HG02938 (cell line): Measurements from ENCODE around the gene YAP1.
"Not testable (repeated sequence)": the region's sequence is repeated elsewhere in the genome, so short reads cannot be mapped to it uniquely, and the experiment has no call there.

Source experiments
- ATAC-seq: cut with Tn5 transposase; IDR thresholded peaks from one replicate; pipeline ENCODE4 v1.9.1; 2021; ENCODE audit warnings: mild to moderate bottlenecking, moderate library complexity; ENCODE audit not compliant: unreplicated experiment

YAP1 gene

GRCh38 chr11:102237096-102237735, 127.0 kb downstream of the YAP1 start:
- no peak for ATAC-seq

DNA sequence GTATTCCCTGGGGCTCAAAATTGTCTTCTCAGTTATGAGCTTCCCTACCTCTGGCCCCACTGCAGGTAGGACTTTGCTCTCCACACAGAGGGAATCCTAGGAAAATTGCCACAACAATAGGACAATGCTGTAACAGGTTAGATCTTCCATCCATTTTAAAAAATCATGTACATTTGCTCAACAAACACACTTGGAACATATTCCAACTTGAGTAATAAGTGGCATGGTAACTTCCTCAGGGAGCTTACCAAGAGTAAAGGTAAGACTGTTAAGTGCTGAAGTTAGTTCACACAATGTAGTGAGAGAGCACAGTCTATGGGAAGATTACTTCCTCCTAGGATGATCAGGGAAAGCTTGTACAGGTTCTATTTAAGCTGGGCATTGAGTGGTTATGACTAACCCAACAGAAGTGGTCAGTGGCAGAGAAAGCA, 128.2 kb downstream of the YAP1 start:
- no peak for ATAC-seq

DNA sequence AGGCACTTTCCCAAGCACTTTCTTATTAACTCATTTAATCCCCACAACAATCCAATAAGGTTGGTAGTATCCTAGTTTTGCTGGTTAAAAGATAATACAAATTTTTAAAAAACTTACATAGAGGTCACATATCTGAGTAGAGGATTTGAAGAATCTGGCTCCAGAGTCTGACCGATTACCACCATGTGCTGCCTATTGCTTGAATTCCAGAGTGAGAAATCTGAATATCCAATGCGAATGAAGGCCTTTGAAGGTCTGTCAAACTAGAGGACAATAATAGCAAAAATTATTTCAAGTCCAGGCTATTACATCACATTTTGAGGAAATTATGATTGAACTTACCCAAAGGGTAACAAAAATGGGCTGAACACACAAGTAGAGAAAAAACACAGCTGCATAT, 129.2 kb downstream of the YAP1 start:
- ATAC-seq: no peak

- no peak for ATAC-seq
Observed at GRCh38 chr11:102239911-102240310, 129.7 kb downstream of the YAP1 start.

GRCh38 chr11:102240502-102240901, 130.3 kb downstream of the YAP1 start:
- ATAC-seq: peak; percentile 69

DNA sequence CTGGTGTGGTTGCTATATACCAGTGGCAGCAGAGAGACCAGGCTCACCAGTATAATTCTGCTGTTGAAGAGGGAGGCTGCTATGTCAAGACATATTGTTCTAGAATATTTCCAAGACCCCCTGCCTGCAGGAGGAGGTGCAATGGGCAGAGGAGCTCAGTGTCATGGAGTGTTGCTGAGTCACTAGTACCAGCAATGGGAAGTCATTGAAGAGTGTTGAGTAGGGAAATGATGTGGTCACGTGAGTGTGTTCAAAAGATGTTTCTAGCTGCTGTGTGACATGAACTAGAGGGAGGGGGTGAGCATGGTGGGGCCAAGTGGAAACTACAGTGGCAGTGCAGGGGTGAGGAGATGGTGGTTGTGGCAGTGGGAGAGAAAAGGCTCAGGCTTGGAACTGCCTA, 130.8 kb downstream of the YAP1 start:
- ATAC-seq: no peak

DNA sequence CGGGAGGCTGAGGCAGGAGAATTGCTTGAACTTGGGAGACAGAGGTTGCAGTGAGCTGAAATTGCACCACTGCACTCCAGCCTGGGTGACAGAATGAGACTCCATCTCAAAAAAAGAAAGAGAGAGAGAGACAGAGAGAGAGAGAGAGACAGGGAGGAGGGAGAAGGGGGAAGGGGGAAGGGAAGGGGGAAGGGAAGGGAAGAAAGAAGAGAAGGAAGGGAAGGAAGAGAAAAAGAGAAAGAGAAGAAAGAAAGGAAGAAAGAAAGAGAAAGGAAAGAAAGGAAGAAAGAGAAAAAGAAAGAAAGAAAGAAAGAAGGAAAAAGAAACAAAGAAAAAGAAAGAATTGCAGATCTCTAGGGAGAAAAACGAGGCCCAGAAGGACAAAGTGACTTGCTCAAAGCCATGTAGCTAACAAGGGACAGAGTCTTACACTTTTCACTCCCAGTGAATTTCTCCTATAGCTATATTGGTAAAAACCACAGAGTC, 133.2 kb downstream of the YAP1 start:
- ATAC-seq: no peak

GRCh38 chr11:102244681-102245409, 134.6 kb downstream of the YAP1 start:
- no peak for ATAC-seq

GRCh38 chr11:102251423-102251822, 141.2 kb downstream of the YAP1 start:
- no peak for ATAC-seq

- no peak for ATAC-seq
Observed at GRCh38 chr11:102252339-102252891, 142.2 kb downstream of the YAP1 start.

GRCh38 chr11:102253020-102253715, 142.9 kb downstream of the YAP1 start:
- ATAC-seq: no peak

GRCh38 chr11:102254047-102254446, 143.8 kb downstream of the YAP1 start:
- no peak for ATAC-seq

- no peak for ATAC-seq
Observed at GRCh38 chr11:102256251-102256650, 146.0 kb downstream of the YAP1 start.

DNA sequence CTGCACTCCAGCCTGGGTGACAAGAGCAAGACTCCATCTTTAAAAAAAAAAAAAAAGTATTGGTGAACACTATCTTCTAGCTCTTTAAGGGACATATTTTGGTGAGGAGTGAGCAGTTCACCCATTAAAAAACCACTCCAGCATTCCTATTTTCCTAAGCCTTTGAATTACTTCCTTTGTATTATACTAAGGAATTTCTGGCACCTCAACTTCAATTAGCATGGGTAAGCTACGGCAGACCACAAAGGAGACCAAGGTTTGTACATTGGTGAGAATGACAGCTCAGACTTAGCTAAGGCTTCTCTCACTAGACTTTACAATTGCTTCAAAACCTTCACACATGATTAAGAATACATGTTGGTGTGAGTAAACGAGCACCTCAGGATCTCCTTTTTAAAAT, 150.0 kb downstream of the YAP1 start:
- no peak for ATAC-seq

- no peak for ATAC-seq
Observed at GRCh38 chr11:102263379-102264003, 153.2 kb downstream of the YAP1 start.

DNA sequence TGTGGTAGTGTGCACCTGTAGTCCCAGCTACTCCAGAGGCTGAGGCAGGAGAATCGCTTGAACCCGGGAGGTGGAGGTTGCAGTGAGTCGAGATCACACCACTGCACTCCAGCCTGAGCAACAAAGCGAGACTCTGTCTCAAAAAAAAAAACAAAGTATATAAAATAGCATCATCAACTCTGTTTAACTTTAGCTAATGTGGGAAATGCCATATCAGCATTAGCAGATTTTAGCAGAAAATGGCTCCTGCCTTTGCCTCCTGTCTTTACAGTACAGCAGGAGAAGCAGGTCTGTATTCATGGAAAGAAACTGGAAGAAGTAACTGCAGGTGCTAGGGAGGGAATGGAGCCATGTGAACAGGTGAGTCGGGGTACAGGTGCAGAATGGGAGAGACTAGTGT, 154.5 kb downstream of the YAP1 start:
- ATAC-seq: not testable (repeated sequence)

DNA sequence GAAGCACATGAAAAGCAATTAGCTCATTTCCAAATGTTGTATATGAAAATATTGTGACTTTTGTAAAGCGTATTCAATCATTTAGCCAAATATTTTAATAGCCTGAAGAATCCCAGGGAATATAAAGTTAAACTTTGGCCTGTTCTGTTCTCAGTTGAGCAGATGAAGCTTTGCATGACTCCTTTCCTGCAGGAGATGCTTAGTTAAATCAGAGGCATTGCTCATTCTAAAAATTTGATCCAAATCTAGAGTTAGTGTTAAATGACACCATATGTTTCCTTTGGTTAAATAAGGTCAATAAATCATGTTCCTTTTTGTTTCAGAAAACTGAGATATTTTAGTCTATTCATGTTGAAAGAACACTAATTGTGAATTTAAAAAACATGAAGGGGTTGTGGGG, 155.9 kb downstream of the YAP1 start:
- no peak for ATAC-seq

DNA sequence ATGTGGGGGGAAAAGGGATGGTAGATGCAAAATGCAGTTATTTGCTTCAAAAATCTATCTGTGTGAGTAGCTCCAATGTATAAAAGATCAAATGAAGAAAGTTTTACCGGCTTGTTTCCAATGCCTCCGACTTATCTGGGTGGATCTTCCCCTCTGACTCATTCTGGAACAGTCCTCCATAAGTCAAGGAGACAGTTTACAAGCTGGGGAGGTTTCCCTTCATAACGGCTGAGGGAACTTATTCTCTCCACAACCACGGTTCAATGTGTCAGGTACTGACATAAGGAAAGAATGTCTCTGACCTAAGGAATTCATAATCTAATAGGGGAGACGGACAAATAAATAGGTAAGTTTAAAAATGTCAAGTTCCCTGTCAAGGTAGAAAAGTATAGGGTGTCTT, 157.4 kb downstream of the YAP1 start:
- no peak for ATAC-seq

GRCh38 chr11:102268083-102268984, 158.1 kb downstream of the YAP1 start:
- peak; percentile 92 for ATAC-seq

GRCh38 chr11:102268985-102269470, 158.8 kb downstream of the YAP1 start:
- no peak for ATAC-seq
